ENCODE data around the gene SUN1. TPM values are rescaled to one million over a fixed set of nuclear protein-coding genes. Genes with fewer than 3 reads are reported as not detected.
A peak's percentile ranks its signal among the peaks of the same experiment; 100 is the strongest.

SUN1 gene
- total and polyA plus RNA-seq, 9 of the 15 experiments (the other 6 are each of a cell fraction or from before 2014, with no cell fraction given) = 36.8 to 132 (median 62.3) TPM

- H3K27me3 ChIP-seq (ENCODE audit: control insufficient read depth in 2 of 2, insufficient read depth in 2 of 2, low read length in 2 of 2) = no peaks in the 10 kb centered on the region
- H3K79me2 ChIP-seq (ENCODE audit: control insufficient read depth, insufficient read depth, low read length) = peaks cover 15% of the 10 kb centered on the region
- H3K36me3 ChIP-seq (ENCODE audit: control insufficient read depth, insufficient read depth, low read length) = peaks cover 92% of the 10 kb centered on the region; the same call in 2 of the 3 replicates
- DNase-seq (ENCODE audit: extremely low read depth in 1 of 4, low spot score in 3 of 4) (no peak), FAIRE-seq (no peak), ATAC-seq (no peak)
- ChIA-PET POLR2A (interaction anchor here (0.6 to 1.4 kb wide), 2 partner anchors 10 to 47 kb away, joined by 3 read pairs; no protein-coding TSS in a partner anchor), CTCF (ENCODE audit: low intra/inter-chr PET ratio) (no interaction called here)
- H3K9me1 ChIP-seq (ENCODE audit: control insufficient read depth, insufficient read depth, low read length) = no peaks in the 10 kb centered on the region
- in situ Hi-C loops (cut with MboI) = no loop called here
- 96% methylated on average over 7 of the region's 48 CpGs for WGBS (ENCODE audit: insufficient coverage, low coverage, missing lambda C conversion rate)
- no peaks in the 10 kb centered on the region; the same call in 1 of the 2 replicates for H4K20me1 ChIP-seq (replicated peaks; ENCODE audit: control insufficient read depth, insufficient read depth, low read length)
- H2AFZ ChIP-seq (ENCODE audit: low read depth, low read length) = no peak overlapping the region
- peaks cover 0 to 37% of the 10 kb centered on the region in 2 experiments; a peak in 2 of 5 replicates for H3K4me1 ChIP-seq (replicated peaks in 1 of 2; ENCODE audit: control insufficient read depth in 2 of 2, insufficient read depth in 2 of 2, low read length in 2 of 2)
- no peak overlapping the region for H3K9ac ChIP-seq (ENCODE audit: insufficient read depth in 1 of 2, low read depth in 2 of 2, low read length in 2 of 2)
- BruUV-seq (replicated peaks) = no TSS peak
- H3K9me3 ChIP-seq (replicated peaks; ENCODE audit: control insufficient read depth, insufficient read depth, low read depth, low read length) = no peaks in the 10 kb centered on the region
- peak; percentile 51; the same call in 1 of the 2 replicates for TF ChIP-seq SUPT5H (IDR thresholded peaks at IDR 0.05)
- no peak for TF ChIP-seq MTA2 (IDR thresholded peaks at IDR 0.05; ENCODE audit: low read depth)
- peak; percentile 62 for TF ChIP-seq RBM22 (IDR thresholded peaks at IDR 0.05; ENCODE audit: low read depth, low read length, poor library complexity, severe bottlenecking)
- no peak for TF ChIP-seq MTA1 (IDR thresholded peaks at IDR 0.05; ENCODE audit: borderline replicate concordance)
- TF ChIP-seq POLR2G (IDR thresholded peaks at IDR 0.05; ENCODE audit: low read depth, low read length) = peak; percentile 59
- peak; percentile 92 for TF ChIP-seq HNRNPL (IDR thresholded peaks at IDR 0.05; ENCODE audit: low read depth, low read length)
- H3K4me3 ChIP-seq = no peak overlapping the region
- no peak overlapping the region for H3K27ac ChIP-seq (ENCODE audit: extremely low read depth, low read depth, low read length)
- intact Hi-C loops (cut with micrococcal nuclease) = no loop called here
- H3K4me2 ChIP-seq (ENCODE audit: insufficient read depth, low read length) = no peak overlapping the region
These were observed 60.6 kb downstream of the SUN1 start for GRCh38 chr7:892648-893593.
